Lung (tissue), 12 donors: ENCODE results near the gene SUN1. TPM values are rescaled to one million over a fixed set of nuclear protein-coding genes. Genes with fewer than 3 reads are reported as not detected.
A peak's percentile ranks its signal among the peaks of the same experiment; 100 is the strongest.
"Not testable (repeated sequence)": the region's sequence is repeated elsewhere in the genome, so short reads cannot be mapped to it uniquely, and the experiment has no call there.

ENCODE experiments used
- ATAC-seq: fragments of 200-7000 bp; cut with Tn5 transposase; one replicate; pipeline ENCODE4 v1.9.1; 2020; ENCODE audit warnings: moderate number of reproducible peaks; ENCODE audit not compliant: insufficient read depth, low FRiP score
- DNase-seq, 3 donors: peaks; one replicate each; pipeline ENCODE4 v3.0.0-alpha.2; 2013 to 2017
- H3K27ac ChIP-seq, 2 donors: one replicate each; pipeline ENCODE4 v1.5.1; 2013; ENCODE audit warnings: mild to moderate bottlenecking in 2 of 2, moderate library complexity in 2 of 2, control low read depth in 1 of 2, inconsistent platforms in 1 of 2, low read depth in 1 of 2, low read length in 1 of 2
- H3K27me3 ChIP-seq, 3 donors: one replicate each; pipeline ENCODE4 v1.5.1; 2013; ENCODE audit warnings: low read length in 2 of 3; ENCODE audit not compliant: control insufficient read depth in 3 of 3, insufficient read depth in 3 of 3
- H3K36me3 ChIP-seq, 4 donors: one replicate each; pipeline ENCODE4 v1.5.1; 2013; ENCODE audit warnings: low read length in 4 of 4, mild to moderate bottlenecking in 1 of 4, moderate library complexity in 1 of 4; ENCODE audit not compliant: control insufficient read depth in 4 of 4, insufficient read depth in 4 of 4
- H3K4me1 ChIP-seq, 5 donors: one replicate each; pipeline ENCODE4 v1.5.1; 2013; ENCODE audit warnings: low read length in 5 of 5, mild to moderate bottlenecking in 2 of 5, moderate library complexity in 1 of 5; ENCODE audit not compliant: control insufficient read depth in 5 of 5, insufficient read depth in 5 of 5
- H3K4me3 ChIP-seq: one replicate; pipeline ENCODE4 v1.5.1; 2013; ENCODE audit warnings: mild to moderate bottlenecking, control low read depth, moderate library complexity
- H3K9ac ChIP-seq, 2 donors: one replicate each; pipeline ENCODE4 v1.5.1; 2013; ENCODE audit warnings: low read length in 2 of 2, control low read depth in 1 of 2; ENCODE audit not compliant: insufficient read depth in 1 of 2
- H3K9me3 ChIP-seq, 4 donors: one replicate each; pipeline ENCODE4 v1.5.1; 2013; ENCODE audit warnings: low read length in 3 of 4, mild to moderate bottlenecking in 1 of 4, moderate library complexity in 1 of 4; ENCODE audit not compliant: control insufficient read depth in 4 of 4, insufficient read depth in 3 of 4
- WGBS, 2 donors: extraction: QIAGEN DNeasy Blood & Tissue Kit; methylation state at CpG; one replicate each; pipeline ENCODE4 v1.1.7; 2013; 5-methylcytosine and 5-hydroxymethylcytosine counted together
- polyA plus RNA-seq, 2 donors: library from polyadenylated mRNA; stranded (reverse); fragments of 200-250 nt; gene quantifications; one replicate each; pipeline ENCODE4 v1.2.1, GENCODE V29; 2013
- total RNA-seq, 2 donors: library from RNA; depleted of rRNA in 1 of 2; stranded (reverse); fragments of >200 nt in 1 of 2; gene quantifications; one replicate each; pipeline ENCODE4 v1.2.1, GENCODE V29; 2014 to 2021
- TF ChIP-seq, protein P1 (sequence below): IDR thresholded peaks from 2 replicates; pipeline ENCODE4 v1.5.1; 2012; ENCODE audit warnings: mild to moderate bottlenecking; ENCODE audit errors: control extremely low read depth, extremely low read depth
- donor health status: control.
- donor health status: control.
- donor health status: Bipolar disorder and iron deficiency.
- donor health status: healthy.
- donor health status: DM: yes; HTN: yes; CAD: no.

Gene SUN1
- total and polyA plus RNA-seq, 4 donors, result 69.6 to 349 (median 104) TPM

- Histone ChIP-seq H3K27ac (peak overlapping the region in 1 of 2 donors; percentile 17), H3K9ac (no peak overlapping the region), H3K4me3 (no peak overlapping the region), H3K27me3 (no peaks in the 10 kb centered on the region), H3K36me3 (no peaks in the 10 kb centered on the region), H3K9me3 (no peaks in the 10 kb centered on the region), H3K4me1 (peaks cover 0 to 16% (median 9%) of the 10 kb centered on the region in 5 donors)
- DNase-seq (peak; percentile 66 to 76 (median 74)), ATAC-seq (peak; percentile 58)
- 38 to 66% methylated on average over 19 of the region's 19 CpGs for WGBS, 2 donors
- TF ChIP-seq, protein P1, sequence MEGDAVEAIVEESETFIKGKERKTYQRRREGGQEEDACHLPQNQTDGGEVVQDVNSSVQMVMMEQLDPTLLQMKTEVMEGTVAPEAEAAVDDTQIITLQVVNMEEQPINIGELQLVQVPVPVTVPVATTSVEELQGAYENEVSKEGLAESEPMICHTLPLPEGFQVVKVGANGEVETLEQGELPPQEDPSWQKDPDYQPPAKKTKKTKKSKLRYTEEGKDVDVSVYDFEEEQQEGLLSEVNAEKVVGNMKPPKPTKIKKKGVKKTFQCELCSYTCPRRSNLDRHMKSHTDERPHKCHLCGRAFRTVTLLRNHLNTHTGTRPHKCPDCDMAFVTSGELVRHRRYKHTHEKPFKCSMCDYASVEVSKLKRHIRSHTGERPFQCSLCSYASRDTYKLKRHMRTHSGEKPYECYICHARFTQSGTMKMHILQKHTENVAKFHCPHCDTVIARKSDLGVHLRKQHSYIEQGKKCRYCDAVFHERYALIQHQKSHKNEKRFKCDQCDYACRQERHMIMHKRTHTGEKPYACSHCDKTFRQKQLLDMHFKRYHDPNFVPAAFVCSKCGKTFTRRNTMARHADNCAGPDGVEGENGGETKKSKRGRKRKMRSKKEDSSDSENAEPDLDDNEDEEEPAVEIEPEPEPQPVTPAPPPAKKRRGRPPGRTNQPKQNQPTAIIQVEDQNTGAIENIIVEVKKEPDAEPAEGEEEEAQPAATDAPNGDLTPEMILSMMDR, result no peak
Observed at GRCh38 chr7:801940-802381, 30.3 kb upstream of the SUN1 start.

- Histone ChIP-seq H3K36me3 (no peaks in the 10 kb centered on the region), H3K4me1 (peaks cover 0 to 16% (median 9%) of the 10 kb centered on the region in 5 donors), H3K27ac (peak overlapping the region in 1 of 2 donors; percentile 17), H3K4me3 (no peak overlapping the region), H3K27me3 (no peaks in the 10 kb centered on the region), H3K9ac (no peak overlapping the region), H3K9me3 (no peaks in the 10 kb centered on the region)
- WGBS, 2 donors, result 79 to 81% methylated on average over 18 of the region's 18 CpGs
- ATAC-seq (no peak), DNase-seq (no peak)
- TF ChIP-seq, protein P1, result no peak
Observed at GRCh38 chr7:802500-803242, 29.6 kb upstream of the SUN1 start.

DNA sequence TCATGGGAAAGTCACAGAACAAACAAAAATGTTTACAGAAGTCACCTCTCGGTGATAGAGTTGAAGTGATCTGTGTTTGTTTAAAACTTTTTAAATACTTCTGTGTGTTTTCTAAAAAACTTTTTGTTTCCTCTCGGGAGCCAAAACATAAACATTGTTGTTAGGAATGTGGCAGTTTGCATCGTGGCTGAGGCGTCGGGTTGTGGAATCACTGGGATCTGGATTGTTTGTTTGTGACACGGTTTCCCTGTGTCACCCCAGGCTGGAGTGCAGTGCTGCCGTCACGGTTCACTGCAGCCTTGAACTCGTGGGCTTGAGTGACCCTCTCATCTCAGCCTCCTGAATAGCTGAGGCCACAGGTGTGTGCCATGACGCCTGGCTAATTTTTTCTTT is 29.0 kb upstream of the SUN1 start:
- WGBS, 2 donors, result 52 to 59% methylated on average over 10 of the region's 10 CpGs
- TF ChIP-seq, protein P1, result no peak
- Histone ChIP-seq H3K36me3 (no peaks in the 10 kb centered on the region), H3K27me3 (no peaks in the 10 kb centered on the region), H3K9me3 (no peaks in the 10 kb centered on the region), H3K4me1 (peaks cover 0 to 16% (median 9%) of the 10 kb centered on the region in 5 donors), H3K4me3 (no peak overlapping the region), H3K9ac (no peak overlapping the region), H3K27ac (peak overlapping the region in 1 of 2 donors; percentile 18)
- ATAC-seq (no peak), DNase-seq (peak; percentile 68 to 79 (median 76))

- H3K9ac ChIP-seq, H3K27ac ChIP-seq, H3K9me3 ChIP-seq, ATAC-seq, H3K4me3 ChIP-seq, DNase-seq, H3K36me3 ChIP-seq, H3K27me3 ChIP-seq: not testable (repeated sequence)
- H3K4me1 ChIP-seq, result peaks cover 0 to 16% (median 11%) of the 10 kb centered on the region in 5 donors
- 78 to 88% methylated on average over 4 of the region's 4 CpGs for WGBS, 2 donors
Observed at GRCh38 chr7:803796-804195, 28.5 kb upstream of the SUN1 start.
